GM12874 (cell line): Measurements from ENCODE around the gene SPRED2.

Source experiments
- CTCF ChIP-seq: IDR thresholded peaks from 2 replicates; pipeline ENCODE4 v1.5.1; 2011; ENCODE audit warnings: low read depth, mild to moderate bottlenecking, control low read depth, low read length, moderate library complexity; ENCODE audit not compliant: insufficient read depth

The SPRED2 gene

GRCh38 chr2:65361623-65362022, 70.8 kb downstream of the SPRED2 start:
- no peak for TF ChIP-seq CTCF

GRCh38 chr2:65360441-65360840, 72.0 kb downstream of the SPRED2 start:
- TF ChIP-seq CTCF = no peak

- TF ChIP-seq CTCF = no peak
Measured at GRCh38 chr2:65358678-65359400, 73.6 kb downstream of the SPRED2 start.

GRCh38 chr2:65357959-65358294, 74.5 kb downstream of the SPRED2 start:
- TF ChIP-seq CTCF = no peak

GRCh38 chr2:65357095-65357958, 75.1 kb downstream of the SPRED2 start:
- no peak for TF ChIP-seq CTCF

- no peak for TF ChIP-seq CTCF
Measured at GRCh38 chr2:65355186-65355831, 77.1 kb downstream of the SPRED2 start.

- TF ChIP-seq CTCF = no peak
Measured at GRCh38 chr2:65354773-65355172, 77.6 kb downstream of the SPRED2 start.
